Activated naive CD4-positive, alpha-beta T cell treated with anti-CD3 and anti-CD28 coated beads, Interleukin-2, amount 50 U/mL, for 72 hours (primary cell): Measurements from ENCODE around the gene IFT122. TPM values are rescaled to one million over a fixed set of nuclear protein-coding genes. Genes with fewer than 3 reads are reported as not detected.
"Not testable (repeated sequence)": the region's sequence is repeated elsewhere in the genome, so short reads cannot be mapped to it uniquely, and the experiment has no call there.

Source experiments
- ATAC-seq, 2 donors: fragments of 150-1000 bp; cut with Tn5 transposase; 2 replicates each; pipeline ENCODE4 v1.10.0; 2021; ENCODE audit warnings: mild to moderate bottlenecking in 2 of 2, moderate library complexity in 2 of 2
- DNase-seq, 2 donors: peaks; one replicate each; pipeline ENCODE4 v3.0.0; 2021 to 2022; ENCODE audit warnings: low spot score in 2 of 2
- H3K27ac Mint-ChIP-seq, 2 donors: one replicate each; pipeline ENCODE4 v1.8.0; 2022; ENCODE audit warnings: mild to moderate bottlenecking in 2 of 2, mixed read lengths in 2 of 2
- H3K36me3 Mint-ChIP-seq, 2 donors: one replicate each; pipeline ENCODE4 v1.8.0; 2022; ENCODE audit warnings: mixed read lengths in 2 of 2
- H3K9me3 Mint-ChIP-seq, 2 donors: one replicate each; pipeline ENCODE4 v1.8.0; 2022; ENCODE audit warnings: mixed read lengths in 2 of 2
- total RNA-seq, 2 donors: library from RNA; stranded (reverse); gene quantifications; one replicate each; pipeline ENCODE4 v1.2.3, GENCODE V29; 2022

The IFT122 gene
- total RNA-seq, 2 donors from 2014 or later = 29.5 to 39.8 TPM

DNA sequence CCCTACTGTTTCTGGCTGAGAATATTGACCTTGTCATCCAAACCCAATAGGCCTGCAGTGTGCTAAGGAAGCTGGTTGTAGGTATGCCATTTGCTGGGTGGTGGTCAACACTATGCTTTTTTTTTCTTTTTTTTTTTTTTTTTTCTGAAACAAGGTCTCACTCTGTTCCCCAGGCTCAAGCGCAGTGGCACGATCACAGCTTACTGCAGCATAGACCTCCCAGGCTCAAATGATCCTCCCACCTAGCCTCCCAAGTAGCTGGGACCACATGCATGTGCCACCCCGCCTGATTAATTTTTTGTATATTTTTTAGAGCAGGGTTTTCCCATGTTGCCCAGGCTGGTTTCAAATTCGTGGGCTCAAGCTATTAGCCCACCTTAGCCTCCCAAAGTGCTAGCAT lies 52.7 kb downstream of the IFT122 start:
- no peak overlapping the region for H3K27ac Mint-ChIP-seq
- H3K9me3 Mint-ChIP-seq = no peaks in the 10 kb centered on the region
- ATAC-seq (no peak), DNase-seq (no peak)
- H3K36me3 Mint-ChIP-seq = no peaks in the 10 kb centered on the region

- DNase-seq (no peak), ATAC-seq (no peak)
- no peaks in the 10 kb centered on the region for H3K36me3 Mint-ChIP-seq
- H3K9me3 Mint-ChIP-seq = no peaks in the 10 kb centered on the region
- H3K27ac Mint-ChIP-seq = no peak overlapping the region
Measured at GRCh38 chr3:129493206-129493605, 53.2 kb downstream of the IFT122 start.

DNA sequence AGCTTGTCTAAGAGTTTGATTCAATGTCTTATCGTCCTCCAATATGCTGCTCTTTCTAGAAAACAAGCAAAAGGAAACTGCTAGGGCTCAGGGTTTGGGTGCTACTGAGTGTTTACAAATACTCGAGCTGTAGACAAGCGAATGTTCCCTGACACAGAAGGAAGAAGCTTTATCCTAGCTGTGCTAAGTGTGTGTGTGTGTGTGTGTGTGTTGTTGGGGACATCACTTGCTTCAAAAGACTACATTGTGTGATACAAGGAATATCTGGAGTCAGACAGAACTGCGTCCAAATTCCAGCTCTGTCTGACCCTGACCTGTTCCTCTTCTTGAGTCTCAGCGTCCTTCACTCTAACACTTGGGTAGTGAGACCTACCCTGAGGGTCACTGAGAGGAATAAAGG lies 54.5 kb downstream of the IFT122 start:
- not testable (repeated sequence) for ATAC-seq, H3K9me3 Mint-ChIP-seq, H3K36me3 Mint-ChIP-seq, H3K27ac Mint-ChIP-seq, DNase-seq

DNA sequence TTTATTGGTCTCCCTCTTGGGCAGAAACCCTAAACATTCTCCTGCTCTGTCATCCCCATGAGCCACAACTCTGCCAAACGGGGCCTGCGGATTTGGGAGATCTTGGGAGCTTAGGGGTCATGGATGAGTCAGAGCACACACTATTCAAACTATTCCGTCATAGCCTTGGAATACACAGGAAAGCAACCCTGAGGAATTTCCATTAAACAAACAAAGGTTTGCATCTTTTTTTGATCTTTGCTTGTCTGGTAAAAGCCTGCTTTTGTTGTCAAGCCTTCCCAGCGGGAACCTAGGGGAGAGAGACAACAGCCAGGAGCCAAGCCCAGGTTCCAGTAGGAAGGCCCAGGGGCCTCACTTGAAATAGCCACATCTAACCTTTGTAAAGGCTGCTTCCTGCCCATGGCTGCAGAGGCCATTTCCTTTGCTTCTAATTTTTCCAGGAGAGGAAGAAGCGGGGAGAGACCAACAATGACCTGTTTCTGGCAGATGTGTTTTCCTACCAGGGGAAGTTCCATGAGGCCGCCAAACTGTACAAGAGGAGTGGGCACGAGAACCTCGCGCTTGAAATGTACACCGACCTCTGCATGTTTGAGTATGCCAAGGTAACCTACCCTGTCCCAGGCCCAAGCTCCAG lies 55.1 kb downstream of the IFT122 start:
- not testable (repeated sequence) for H3K36me3 Mint-ChIP-seq, H3K27ac Mint-ChIP-seq, H3K9me3 Mint-ChIP-seq, DNase-seq, ATAC-seq

DNA sequence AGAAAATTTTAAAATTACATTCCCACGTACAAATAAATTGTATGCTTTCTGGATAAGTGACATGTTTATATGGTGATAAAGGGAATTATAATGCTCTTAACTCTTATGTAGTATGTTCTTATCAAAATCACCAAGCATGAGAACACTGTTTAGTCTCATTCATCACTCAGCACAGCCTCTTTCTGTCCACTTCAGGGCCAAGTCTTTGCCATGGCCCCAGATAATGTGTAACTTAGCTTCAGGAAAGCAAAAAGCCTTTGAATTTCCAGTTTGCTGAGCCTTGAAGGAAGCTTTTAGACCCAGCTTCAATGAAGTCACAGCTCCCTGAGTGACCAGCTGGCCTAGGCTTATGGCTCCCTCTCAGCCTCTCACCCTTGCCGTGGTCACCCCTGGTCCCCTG lies 57.9 kb downstream of the IFT122 start:
- not testable (repeated sequence) for H3K9me3 Mint-ChIP-seq, DNase-seq, H3K36me3 Mint-ChIP-seq, ATAC-seq
- peak overlapping the region in 1 of 2 donors; percentile 36 for H3K27ac Mint-ChIP-seq

DNA sequence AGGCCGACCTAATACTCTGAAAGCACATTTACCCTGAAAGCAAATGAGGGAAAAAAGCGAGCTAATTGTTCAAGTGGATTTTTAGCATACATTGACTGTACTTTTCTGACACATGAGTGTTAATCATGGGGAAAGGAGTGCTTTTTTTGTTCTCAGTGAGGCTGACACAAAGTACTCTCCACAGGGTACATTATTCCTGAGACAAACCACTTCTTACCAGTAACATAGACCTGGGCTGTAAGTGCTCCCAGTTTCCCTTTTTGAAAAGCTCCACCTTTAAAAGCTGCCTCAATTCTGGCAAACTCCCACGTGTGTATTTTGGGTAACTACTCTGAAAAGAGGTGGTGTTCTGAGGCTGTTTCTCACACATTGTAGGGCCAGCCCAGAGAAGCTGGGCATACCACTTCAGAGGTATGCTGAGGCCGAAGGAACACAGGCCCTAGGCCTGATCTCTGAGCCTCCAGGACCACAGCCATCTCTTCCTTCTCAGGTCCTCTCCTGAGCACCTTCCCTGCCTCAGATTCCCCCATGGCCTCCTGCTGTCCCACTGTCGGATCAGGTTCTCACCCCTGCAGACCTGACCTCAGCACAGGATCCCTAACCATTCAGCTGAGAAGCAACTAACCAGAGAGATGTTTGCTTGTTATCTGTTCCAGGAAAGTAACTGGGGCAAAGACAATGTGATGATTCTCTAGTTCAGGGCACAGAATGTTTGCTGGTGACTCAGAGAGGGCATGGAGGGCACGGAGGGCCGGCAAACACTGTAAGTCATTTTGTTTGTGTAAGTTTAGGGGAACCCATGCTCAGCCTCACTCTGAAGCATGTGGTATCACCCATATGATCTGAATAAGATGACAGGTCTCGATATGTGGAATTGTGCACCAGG lies 58.8 kb downstream of the IFT122 start:
- not testable (repeated sequence) for H3K9me3 Mint-ChIP-seq, DNase-seq, H3K36me3 Mint-ChIP-seq, H3K27ac Mint-ChIP-seq, ATAC-seq

DNA sequence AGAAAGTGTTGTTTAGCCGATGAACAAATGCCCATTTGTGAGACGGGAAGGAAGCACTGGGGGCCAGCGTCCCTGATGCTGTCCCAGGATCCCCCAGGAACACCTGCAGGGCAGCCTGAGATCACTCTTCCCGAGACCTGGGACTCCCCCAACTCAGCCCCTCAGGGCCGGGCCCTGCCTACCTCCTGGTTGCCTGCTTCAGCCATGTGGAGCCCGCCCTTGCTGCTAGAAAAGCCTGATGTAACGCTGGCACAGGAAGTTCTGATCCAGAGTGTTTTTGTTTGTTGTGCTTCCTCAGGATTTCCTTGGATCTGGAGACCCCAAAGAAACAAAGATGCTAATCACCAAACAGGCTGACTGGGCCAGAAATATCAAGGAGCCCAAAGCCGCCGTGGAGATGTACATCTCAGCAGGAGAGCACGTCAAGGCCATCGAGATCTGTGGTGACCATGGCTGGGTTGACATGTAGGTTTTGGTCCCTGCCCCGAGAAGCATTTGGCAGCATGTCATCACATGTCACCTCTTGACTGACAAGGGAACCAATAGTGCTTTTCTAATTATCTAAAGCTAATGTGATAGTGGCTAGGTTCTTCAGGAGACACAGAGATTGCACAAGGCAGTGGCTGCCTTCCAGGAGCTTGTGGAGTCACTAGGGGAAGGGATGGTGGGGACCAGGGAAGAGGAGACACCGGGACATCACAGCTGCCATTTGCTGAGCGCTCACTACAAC lies 59.7 kb downstream of the IFT122 start:
- not testable (repeated sequence) for H3K9me3 Mint-ChIP-seq, ATAC-seq, DNase-seq, H3K27ac Mint-ChIP-seq, H3K36me3 Mint-ChIP-seq

DNA sequence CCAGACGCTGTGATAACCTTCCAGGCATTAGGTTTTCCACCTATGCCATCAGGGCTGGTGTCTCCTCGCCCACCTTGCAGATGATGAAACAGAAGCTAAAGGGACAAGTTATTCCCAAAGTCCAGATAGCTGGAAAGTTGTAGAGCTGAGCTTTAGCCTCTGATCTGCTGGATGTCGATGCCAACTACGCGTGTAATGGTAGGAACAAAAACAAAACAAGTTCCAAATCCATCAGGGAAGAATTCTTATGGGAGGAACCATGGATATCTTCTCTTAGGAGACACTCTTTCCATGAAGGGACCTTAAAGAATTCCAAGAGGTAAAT lies 60.3 kb downstream of the IFT122 start:
- DNase-seq (no peak), ATAC-seq (no peak)
- H3K9me3 Mint-ChIP-seq = no peaks in the 10 kb centered on the region
- no peaks in the 10 kb centered on the region for H3K36me3 Mint-ChIP-seq
- no peak overlapping the region for H3K27ac Mint-ChIP-seq

GRCh38 chr3:129501630-129502029 lies 61.6 kb downstream of the IFT122 start:
- ATAC-seq (no peak), DNase-seq (no peak)
- Mint-ChIP-seq H3K9me3 (no peaks in the 10 kb centered on the region), H3K36me3 (no peaks in the 10 kb centered on the region), H3K27ac (no peak overlapping the region)

GRCh38 chr3:129502641-129503408 lies 62.8 kb downstream of the IFT122 start:
- ATAC-seq = no peak
- no peak for DNase-seq
- H3K36me3 Mint-ChIP-seq = no peaks in the 10 kb centered on the region
- H3K9me3 Mint-ChIP-seq = no peaks in the 10 kb centered on the region
- no peak overlapping the region for H3K27ac Mint-ChIP-seq

DNA sequence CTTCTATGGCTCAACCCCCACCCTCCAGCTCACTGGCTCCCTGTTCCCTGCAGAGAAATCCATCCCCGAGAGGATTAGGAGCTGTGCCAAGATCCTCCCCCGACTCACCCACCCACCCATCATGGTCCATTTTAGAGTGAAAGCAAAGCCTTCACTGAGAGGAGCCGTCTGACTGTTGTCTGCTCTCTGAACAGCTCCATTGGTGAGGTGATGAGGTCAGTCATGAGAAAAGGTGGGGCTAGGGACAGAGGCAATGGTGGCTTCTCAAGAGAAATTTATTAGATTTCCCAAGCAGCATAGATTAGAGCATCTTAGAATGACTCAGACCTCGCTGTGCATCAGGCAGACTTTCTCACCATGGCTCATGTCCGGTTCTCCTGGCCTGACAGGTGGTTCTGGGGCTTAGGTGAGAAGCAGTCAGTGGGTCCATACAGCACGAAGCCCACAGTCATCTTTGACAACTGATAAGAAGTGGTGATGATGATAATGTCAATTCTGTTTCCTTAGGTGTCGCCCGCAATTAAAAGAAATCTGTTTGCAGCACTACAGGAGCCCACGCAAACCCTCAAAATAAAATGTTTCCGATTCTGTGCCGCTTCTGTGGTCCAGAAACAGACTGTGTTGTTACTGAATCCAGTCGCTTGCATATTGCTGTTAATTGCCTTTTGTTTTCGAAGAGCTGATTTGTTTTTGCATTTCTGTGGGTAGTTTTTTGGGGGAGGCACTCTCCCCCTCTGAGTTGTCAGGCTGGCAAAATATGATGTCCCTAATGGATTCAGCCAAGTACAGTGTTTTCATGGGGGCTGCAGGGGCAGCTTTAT lies 63.7 kb downstream of the IFT122 start:
- Mint-ChIP-seq H3K9me3 (no peaks in the 10 kb centered on the region), H3K27ac (no peak overlapping the region), H3K36me3 (no peaks in the 10 kb centered on the region)
- ATAC-seq = no peak
- DNase-seq = no peak

- no peaks in the 10 kb centered on the region for H3K36me3 Mint-ChIP-seq
- no peak for ATAC-seq
- peak overlapping the region in 1 of 2 donors; percentile 10 for H3K27ac Mint-ChIP-seq
- no peaks in the 10 kb centered on the region for H3K9me3 Mint-ChIP-seq
- no peak for DNase-seq
Measured at GRCh38 chr3:129504471-129505100, 64.6 kb downstream of the IFT122 start.

DNA sequence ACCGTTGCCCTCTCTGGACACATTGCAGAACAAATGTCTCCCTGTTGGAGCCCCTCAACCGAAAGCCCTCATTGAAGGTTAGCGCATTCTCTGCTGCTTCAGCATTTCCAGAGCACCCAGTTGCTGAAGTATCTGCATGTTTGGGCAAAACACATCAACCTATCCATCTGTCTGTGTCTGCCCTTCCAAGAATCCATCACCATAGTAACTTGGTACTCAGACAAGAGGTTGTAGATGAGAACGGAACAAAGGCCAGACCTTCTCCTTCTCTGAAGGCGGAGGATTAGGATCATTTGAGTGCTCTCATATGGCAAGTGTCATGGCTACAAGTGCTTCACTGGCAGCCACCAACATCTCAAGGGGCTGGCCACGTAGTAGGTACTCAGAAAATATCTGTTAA lies 65.3 kb downstream of the IFT122 start:
- no peak for DNase-seq
- H3K9me3 Mint-ChIP-seq = no peaks in the 10 kb centered on the region
- peak overlapping the region in 1 of 2 donors; percentile 10 for H3K27ac Mint-ChIP-seq
- no peak for ATAC-seq
- no peaks in the 10 kb centered on the region for H3K36me3 Mint-ChIP-seq

DNA sequence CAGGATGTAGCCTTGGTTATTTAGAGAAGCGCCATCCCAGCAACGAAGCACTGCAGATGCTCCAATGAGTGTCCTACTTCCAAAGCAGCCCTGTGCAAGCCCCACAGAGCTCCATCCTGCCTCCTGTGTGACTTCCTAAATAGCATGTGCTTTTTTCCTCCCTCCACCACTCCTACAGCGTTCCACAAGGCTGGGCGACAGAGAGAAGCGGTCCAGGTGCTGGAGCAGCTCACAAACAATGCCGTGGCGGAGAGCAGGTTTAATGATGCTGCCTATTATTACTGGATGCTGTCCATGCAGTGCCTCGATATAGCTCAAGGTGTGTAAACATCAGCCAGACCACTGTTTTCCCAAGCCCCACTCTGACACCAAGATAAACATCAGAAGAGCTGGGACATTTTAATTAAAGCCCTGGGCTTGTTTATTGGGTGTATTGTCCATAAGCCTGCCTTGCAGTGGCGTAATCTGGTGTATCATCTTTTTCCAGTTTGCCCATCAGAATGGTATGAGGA lies 66.3 kb downstream of the IFT122 start:
- ATAC-seq = no peak
- no peak for DNase-seq
- H3K36me3 Mint-ChIP-seq = no peaks in the 10 kb centered on the region
- H3K27ac Mint-ChIP-seq = no peak overlapping the region
- no peaks in the 10 kb centered on the region for H3K9me3 Mint-ChIP-seq

GRCh38 chr3:129507181-129507831 lies 67.3 kb downstream of the IFT122 start:
- Mint-ChIP-seq H3K27ac (peak overlapping the region in 1 of 2 donors; percentile 70), H3K36me3 (no peaks in the 10 kb centered on the region), H3K9me3 (no peaks in the 10 kb centered on the region)
- ATAC-seq (no peak), DNase-seq (no peak)
